ENCODE data around the gene ABI1. TPM values are rescaled to one million over a fixed set of nuclear protein-coding genes. Genes with fewer than 3 reads are reported as not detected.

ABI1 gene
- total and polyA plus RNA-seq, 9 of the 15 experiments (the other 6 are each of a cell fraction or from before 2014, with no cell fraction given) = 22.1 to 52.3 (median 39.0) TPM

DNA sequence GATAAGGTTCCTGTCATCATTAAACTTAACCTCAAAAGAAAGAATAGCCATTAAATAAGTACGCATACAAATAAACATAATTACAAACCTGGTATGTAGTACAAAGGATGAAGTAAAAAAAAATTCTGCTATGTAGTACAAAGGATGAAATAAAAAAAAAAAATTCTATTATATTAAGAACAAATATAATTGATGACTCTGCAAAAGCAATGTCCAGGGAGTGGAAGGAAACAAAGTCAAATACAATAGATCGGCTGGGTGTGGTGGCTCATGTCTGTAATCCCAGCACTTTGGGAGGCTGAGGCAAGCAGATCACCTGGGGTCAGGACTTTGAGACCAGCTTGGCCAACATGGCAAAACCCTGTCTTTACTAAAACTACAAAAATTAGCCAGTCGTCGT lies 56.9 kb downstream of the ABI1 start:
- 0 out of 5 replicates have a peak, but pooled peaks cover 0 to 3% of the 10 kb centered on the region in 2 experiments for H3K4me1 ChIP-seq (replicated peaks in 1 of 2; ENCODE audit: control insufficient read depth in 2 of 2, insufficient read depth in 2 of 2, low read length in 2 of 2)
- H3K27ac ChIP-seq (ENCODE audit: extremely low read depth, low read depth, low read length) = no peak overlapping the region
- ChIA-PET CTCF (ENCODE audit: low intra/inter-chr PET ratio) (no interaction called here), POLR2A (interaction anchor here (0.8 kb wide), 1 partner anchor 20 kb away, joined by 3 read pairs; no protein-coding TSS in a partner anchor)
- WGBS (ENCODE audit: insufficient coverage, low coverage, missing lambda C conversion rate) = 96% methylated on average over 4 of the region's 4 CpGs
- H3K36me3 ChIP-seq (ENCODE audit: control insufficient read depth, insufficient read depth, low read length) = no peaks in the 10 kb centered on the region
- intact Hi-C loops (cut with micrococcal nuclease) = no loop called here
- H3K9ac ChIP-seq (ENCODE audit: insufficient read depth in 1 of 2, low read depth in 2 of 2, low read length in 2 of 2) = no peak overlapping the region
- H2AFZ ChIP-seq (ENCODE audit: low read depth, low read length) = no peak overlapping the region
- H3K79me2 ChIP-seq (ENCODE audit: control insufficient read depth, insufficient read depth, low read length) = peaks cover 50% of the 10 kb centered on the region
- DNase-seq (ENCODE audit: extremely low read depth in 1 of 4, low spot score in 3 of 4) = no peak
- H3K27me3 ChIP-seq (ENCODE audit: control insufficient read depth in 2 of 2, insufficient read depth in 2 of 2, low read length in 2 of 2) = no peaks in the 10 kb centered on the region
- H4K20me1 ChIP-seq (replicated peaks; ENCODE audit: control insufficient read depth, insufficient read depth, low read length) = peaks cover 15% of the 10 kb centered on the region
- BruUV-seq (replicated peaks) = no TSS peak
- FAIRE-seq = no peak
- no peak overlapping the region for H3K4me3 ChIP-seq
- no peaks in the 10 kb centered on the region for H3K9me3 ChIP-seq (replicated peaks; ENCODE audit: control insufficient read depth, insufficient read depth, low read depth, low read length)
- no peaks in the 10 kb centered on the region for H3K9me1 ChIP-seq (ENCODE audit: control insufficient read depth, insufficient read depth, low read length)
- in situ Hi-C loops (cut with MboI) = no loop called here
- peak; percentile 58; the same call in 1 of the 2 replicates for TF ChIP-seq MAFK (IDR thresholded peaks at IDR 0.05; ENCODE audit: low read length)
- peak; percentile 69 for TF ChIP-seq MAFG (tag; conservative IDR thresholded peaks at IDR 0.05)
- TF ChIP-seq HMG20B (CRISPR knock-in tag; IDR thresholded peaks at IDR 0.05) = no peak
- TF ChIP-seq C11orf30 (IDR thresholded peaks at IDR 0.05; ENCODE audit: low read depth) = peak; percentile 79
- peak; percentile 91 for TF ChIP-seq ZNF316 (IDR thresholded peaks at IDR 0.05)
- TF ChIP-seq MAFF (IDR thresholded peaks at IDR 0.05; ENCODE audit: low read length) = peak; percentile 38; the same call in 1 of the 2 replicates
- no peak overlapping the region for H3K4me2 ChIP-seq (ENCODE audit: insufficient read depth, low read length)
- ATAC-seq = no peak

DNA sequence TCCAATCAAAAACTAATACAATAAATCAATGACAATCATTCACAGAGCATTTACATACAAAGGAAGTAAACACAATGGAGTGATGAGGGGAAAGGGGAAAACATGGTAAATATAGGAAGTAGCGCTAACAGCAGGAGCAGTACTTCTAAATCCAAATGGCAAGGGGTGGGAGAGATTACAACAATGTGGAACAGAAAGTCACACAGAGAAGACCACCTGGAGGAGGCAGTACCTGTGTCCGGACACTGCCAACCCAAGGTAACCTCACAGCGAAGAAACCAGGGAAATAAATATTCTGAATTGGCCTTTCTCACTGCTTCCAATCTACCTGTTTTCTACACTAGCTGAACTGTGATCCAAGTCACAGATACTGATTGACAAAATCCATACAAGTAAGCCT lies 58.2 kb downstream of the ABI1 start:
- Histone ChIP-seq H2AFZ (ENCODE audit: low read depth, low read length) (no peak overlapping the region), H3K27ac (ENCODE audit: extremely low read depth, low read depth, low read length) (no peak overlapping the region), H3K36me3 (ENCODE audit: control insufficient read depth, insufficient read depth, low read length) (no peaks in the 10 kb centered on the region), H3K4me3 (no peak overlapping the region), H3K79me2 (ENCODE audit: control insufficient read depth, insufficient read depth, low read length) (peaks cover 60% of the 10 kb centered on the region), H3K4me2 (ENCODE audit: insufficient read depth, low read length) (no peak overlapping the region), H3K27me3 (ENCODE audit: control insufficient read depth in 2 of 2, insufficient read depth in 2 of 2, low read length in 2 of 2) (no peaks in the 10 kb centered on the region), H3K4me1 (replicated peaks in 1 of 2; ENCODE audit: control insufficient read depth in 2 of 2, insufficient read depth in 2 of 2, low read length in 2 of 2) (peaks cover 0 to 3% of the 10 kb centered on the region in 2 experiments; a peak in 2 of 5 replicates), H3K9me1 (ENCODE audit: control insufficient read depth, insufficient read depth, low read length) (no peaks in the 10 kb centered on the region), H4K20me1 (replicated peaks; ENCODE audit: control insufficient read depth, insufficient read depth, low read length) (peaks cover 21% of the 10 kb centered on the region), H3K9me3 (replicated peaks; ENCODE audit: control insufficient read depth, insufficient read depth, low read depth, low read length) (no peaks in the 10 kb centered on the region), H3K9ac (ENCODE audit: insufficient read depth in 1 of 2, low read depth in 2 of 2, low read length in 2 of 2) (no peak overlapping the region)
- 86% methylated on average over 3 of the region's 3 CpGs for WGBS (ENCODE audit: insufficient coverage, low coverage, missing lambda C conversion rate)
- no peak for TF ChIP-seq HNRNPUL1 (IDR thresholded peaks at IDR 0.05; ENCODE audit: low read length)
- TF ChIP-seq, protein P1, sequence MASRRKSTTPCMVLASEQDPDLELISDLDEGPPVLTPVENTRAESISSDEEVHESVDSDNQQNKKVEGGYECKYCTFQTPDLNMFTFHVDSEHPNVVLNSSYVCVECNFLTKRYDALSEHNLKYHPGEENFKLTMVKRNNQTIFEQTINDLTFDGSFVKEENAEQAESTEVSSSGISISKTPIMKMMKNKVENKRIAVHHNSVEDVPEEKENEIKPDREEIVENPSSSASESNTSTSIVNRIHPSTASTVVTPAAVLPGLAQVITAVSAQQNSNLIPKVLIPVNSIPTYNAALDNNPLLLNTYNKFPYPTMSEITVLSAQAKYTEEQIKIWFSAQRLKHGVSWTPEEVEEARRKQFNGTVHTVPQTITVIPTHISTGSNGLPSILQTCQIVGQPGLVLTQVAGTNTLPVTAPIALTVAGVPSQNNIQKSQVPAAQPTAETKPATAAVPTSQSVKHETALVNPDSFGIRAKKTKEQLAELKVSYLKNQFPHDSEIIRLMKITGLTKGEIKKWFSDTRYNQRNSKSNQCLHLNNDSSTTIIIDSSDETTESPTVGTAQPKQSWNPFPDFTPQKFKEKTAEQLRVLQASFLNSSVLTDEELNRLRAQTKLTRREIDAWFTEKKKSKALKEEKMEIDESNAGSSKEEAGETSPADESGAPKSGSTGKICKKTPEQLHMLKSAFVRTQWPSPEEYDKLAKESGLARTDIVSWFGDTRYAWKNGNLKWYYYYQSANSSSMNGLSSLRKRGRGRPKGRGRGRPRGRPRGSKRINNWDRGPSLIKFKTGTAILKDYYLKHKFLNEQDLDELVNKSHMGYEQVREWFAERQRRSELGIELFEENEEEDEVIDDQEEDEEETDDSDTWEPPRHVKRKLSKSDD (conservative IDR thresholded peaks at IDR 0.05; ENCODE audit: low read length) = no peak
- TF ChIP-seq MAFG (tag; conservative IDR thresholded peaks at IDR 0.05) = no peak
- no peak for TF ChIP-seq ZNF354B (CRISPR knock-in tag; IDR thresholded peaks at IDR 0.05)
- no TSS peak for BruUV-seq (replicated peaks)
- no peak for FAIRE-seq
- no peak for DNase-seq (ENCODE audit: extremely low read depth in 1 of 4, low spot score in 3 of 4)
- ATAC-seq = no peak
- ChIA-PET POLR2A (interaction anchor here (0.7 kb wide), 1 partner anchor 35 kb away, joined by 3 read pairs; no protein-coding TSS in a partner anchor), CTCF (ENCODE audit: low intra/inter-chr PET ratio) (no interaction called here)
- in situ Hi-C loops (cut with MboI) = no loop called here
- intact Hi-C loops (cut with micrococcal nuclease) = no loop called here
